KBM-7 (cell line): ENCODE results near the gene CCND3.

Experiments
- DNase-seq: peaks from one replicate; pipeline ENCODE4 v3.0.0-alpha.2; 2015
- in situ Hi-C: fragments of 300-500 bp; cut with MboI; formaldehyde crosslinking; loops from 2 replicates; pipeline ENCODE4 v1.14.3; 2020; ENCODE audit warnings: low sequenced_read_pairs, low pct_unique_long_range_greater_than_20kb, mixed read lengths

The CCND3 gene

DNA sequence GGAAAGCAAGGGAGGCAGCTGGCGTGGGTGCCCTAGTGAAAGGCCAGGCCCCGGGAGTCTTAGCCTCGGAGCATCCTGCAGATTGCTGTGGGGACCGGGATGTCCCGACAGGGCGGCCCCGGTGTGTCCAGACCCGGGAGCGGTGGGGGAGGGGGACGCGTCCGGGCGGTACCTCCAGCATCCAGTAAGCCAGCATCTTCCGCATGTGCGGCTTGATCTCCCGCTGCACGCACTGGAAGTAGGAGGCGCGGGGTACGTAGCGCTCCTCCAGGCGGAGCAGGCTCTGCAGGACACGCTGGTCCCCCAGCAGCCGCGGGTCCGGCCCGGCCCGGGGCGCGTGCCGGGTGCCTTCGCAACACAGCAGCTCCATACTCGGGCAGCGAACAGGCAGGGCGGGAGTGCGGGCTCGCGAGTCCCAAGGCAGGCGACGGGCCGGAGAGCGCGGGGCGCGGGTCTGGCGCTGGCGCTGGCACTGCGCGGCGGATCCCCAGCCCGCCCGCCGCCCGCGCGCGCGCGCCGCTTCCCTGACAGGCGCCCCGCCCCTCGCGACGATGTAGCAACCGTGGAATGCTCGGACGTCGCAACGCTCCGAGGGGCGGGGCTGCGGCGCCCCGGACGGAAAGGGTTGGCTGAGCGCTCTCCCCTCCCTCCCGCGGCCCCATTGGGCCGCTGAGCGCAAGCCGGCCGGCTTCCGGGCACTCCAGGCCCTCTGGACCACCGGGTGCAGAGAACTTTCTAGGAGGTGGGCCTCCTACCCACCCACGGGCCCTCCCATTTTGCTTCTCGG is at the start of gene CCND3:
Gene CCND3, minus strand, starts transcription at position 529 of the 787 bp plus-strand sequence. Its CDS starts 159 bp downstream, at position 370.
- in situ Hi-C loops, result loop anchor here (25.0 kb wide), 1 partner anchor 96 kb away; no protein-coding TSS in a partner anchor
- peak; percentile 84 for DNase-seq

DNA sequence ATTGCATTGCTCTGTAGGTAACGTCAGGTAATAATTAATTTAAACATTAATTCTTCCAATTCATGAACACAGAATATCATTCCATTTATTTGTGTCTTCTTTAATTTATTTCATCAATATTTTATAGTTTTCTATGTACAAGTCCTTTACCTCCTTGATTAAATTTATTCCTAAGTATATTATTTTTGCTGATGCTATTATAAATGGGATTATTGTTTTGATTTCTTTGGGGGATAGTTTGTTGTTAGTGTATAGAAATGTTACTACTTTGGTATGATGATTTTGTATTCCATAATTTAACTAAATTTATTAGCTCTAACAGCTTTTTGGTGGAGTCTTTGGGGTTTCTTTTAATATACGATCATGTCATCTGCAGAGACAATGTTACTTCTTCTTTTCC is 44.7 kb upstream of the CCND3 start:
- DNase-seq, result no peak
- in situ Hi-C loops, result no loop called here

DNA sequence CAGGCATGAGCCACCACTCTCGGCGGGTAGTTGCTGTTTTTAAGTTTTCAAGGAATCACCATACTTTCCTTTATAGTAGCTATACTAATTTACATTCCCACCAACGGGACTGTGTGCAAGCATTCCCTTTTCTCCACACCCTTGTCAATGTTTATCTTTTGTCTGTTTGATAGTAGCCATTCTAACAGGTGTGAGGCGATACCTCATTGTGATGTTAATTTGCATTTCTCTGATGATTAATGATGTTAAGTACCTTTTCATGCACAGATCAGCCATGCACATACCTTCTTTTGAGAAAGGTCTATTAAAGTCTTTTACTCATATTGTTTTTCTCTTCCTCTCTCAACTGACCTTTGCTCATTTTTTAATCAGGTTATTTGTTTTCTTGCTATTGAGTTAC is 43.0 kb upstream of the CCND3 start:
- in situ Hi-C loops, result no loop called here
- DNase-seq, result no peak

DNA sequence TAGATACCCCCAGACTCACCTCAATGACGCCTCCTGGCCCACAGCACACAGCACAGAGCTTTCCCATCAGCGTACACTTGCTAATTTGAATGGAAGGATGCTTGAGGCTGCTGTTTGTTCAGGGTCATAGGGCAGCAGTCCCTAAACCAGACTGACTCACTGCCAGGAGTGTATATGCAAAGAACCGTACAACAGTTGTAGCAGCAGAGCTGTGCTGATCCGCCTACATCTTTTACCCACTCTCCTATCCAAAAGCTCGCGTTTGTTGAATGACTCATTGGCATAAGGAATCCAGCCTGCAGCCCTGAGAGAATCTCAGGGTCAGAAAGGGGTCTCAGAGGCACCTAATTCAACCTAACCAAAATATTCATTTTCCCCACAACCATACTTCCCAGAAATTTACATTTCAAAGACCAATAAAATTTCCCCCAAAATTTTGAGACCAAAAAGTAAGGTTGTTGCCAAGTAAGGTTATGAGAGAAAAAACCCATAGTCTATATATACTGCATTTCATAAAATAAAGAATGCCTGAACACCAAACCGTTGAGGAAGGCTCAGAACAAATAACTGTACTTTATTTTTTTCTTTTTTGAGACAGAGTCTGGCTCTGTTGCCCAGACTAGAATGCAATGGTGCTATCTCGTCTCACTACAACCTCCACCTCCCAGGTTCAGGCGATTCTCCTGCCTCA is 35.3 kb upstream of the CCND3 start:
- DNase-seq, result no peak
- in situ Hi-C loops, result no loop called here

DNA sequence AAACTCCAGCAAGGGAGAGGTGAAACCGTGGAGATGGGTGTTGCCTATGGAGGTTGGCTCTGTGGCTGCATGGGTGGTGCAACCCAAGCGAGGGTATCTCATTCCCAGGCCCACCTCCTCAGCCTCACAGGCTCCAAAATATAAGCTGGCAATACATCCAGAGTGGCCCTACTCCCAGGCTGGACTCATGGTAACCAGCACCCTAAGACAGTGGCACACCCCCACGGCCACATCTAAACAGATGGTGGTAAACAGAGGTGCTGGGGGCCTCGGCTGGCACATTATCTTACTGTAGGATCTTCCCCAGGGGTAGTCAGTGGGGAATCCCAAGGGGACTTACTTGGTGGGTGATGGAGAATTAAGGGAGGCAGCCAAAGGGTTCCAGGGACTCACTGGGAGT is 33.7 kb upstream of the CCND3 start:
- no peak for DNase-seq
- in situ Hi-C loops, result no loop called here

DNA sequence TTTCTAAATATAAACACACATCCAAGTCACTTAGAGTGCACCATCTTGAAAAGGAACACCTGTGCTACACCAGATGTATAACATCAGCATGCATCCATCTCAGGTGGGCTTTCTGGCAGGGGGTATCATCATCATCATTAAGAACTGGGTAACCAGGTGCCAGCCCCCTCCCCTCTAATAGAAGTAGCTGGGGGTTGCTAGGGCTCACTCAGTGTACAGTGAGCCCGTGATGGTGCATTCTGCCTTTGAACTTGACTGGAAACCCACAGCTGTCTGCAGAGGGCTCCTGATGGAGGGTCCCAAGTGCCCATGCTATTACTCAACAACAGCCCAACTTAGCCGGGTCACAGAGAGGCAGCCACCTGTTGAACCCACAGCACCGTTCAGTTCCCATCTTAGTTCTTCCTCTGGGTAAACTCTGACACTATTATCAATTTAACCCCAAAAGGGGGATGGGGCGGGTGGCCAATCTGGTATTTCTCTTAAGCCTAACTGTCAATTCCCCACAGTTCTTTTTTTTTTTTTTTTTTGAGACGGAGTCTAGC is 32.7 kb upstream of the CCND3 start:
- no peak for DNase-seq
- in situ Hi-C loops, result no loop called here

DNA sequence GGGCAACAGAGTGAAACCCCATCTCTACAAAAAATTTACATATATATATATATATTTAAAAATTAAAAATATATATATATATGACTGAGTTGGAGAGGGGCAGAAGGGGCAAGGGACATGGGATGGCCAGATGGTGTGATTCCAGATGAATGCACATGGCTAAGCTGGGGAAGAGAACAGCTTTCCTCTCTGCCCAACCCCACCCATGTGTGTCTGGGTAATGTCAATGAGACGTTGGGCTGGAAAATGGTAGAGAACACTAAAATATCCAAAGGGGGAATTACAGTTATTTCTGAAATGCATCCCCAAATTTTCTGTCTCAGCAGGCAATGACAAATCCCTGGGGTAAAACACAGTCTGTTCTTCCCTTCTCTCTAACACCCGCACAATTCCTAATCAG is 31.2 kb upstream of the CCND3 start:
- in situ Hi-C loops, result no loop called here
- DNase-seq, result no peak

DNA sequence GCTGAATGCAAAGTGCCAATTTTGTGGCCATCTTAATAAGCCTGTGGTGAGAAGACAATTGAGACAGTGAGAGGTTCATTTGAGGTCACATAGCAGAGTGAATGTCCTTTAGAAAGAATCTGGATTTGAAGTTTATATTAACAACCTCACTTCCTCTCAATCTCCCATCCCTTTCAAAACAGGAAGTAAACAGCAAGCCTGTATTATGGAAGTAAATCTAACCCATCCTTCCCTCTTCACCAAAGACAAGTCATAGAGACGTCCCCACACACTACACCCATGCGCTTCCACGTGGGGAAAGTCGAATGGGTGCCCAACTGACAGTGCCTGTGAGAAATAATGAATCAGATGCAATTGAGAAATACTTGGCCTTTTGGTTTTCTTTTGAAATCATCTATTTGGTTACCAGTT is 28.8 kb upstream of the CCND3 start:
- DNase-seq, result peak; percentile 68
- in situ Hi-C loops, result no loop called here

DNA sequence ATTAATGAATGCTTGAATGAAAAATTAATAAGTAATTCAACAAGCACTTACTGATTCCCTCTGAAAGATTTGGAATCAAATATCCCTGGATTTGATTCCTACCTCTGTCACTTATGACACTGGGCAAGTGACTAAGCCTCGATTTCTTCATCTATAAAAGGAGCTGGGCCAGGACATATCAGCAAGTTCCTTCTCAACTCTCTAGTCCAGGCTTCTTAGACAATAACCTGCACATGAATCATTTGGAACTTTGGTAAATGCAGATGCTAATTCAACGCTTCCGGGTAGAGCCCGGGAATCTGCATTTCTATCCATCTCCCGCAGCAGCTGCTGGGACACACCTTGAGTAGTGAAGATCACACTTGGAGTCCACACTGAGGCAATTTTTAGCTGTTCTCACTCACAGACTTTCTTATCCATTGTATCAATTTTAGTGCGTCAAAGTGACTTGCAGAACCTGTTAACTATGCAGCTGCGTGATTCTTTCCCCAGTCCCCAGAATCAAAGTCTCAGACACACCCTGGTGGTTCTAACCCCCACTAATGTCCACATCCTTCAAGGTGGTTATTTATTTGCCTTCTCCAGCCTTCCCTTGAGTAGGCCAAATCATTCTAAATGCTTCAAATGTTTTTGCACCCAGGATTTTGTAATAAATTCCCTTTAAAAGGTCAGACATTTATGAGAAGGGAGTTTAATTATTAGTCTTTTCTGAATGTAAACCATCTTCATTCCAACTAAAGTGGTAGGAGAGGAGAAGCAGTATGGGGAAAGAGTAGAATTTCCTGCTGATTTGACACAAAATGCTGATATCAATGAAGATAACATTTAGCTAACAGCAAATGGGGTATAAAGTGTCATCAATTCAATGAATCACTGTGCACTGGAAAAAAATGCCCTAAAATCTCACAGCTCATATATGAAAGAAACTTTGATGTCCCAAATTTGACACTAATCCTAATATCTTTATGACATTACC is 26.0 kb upstream of the CCND3 start:
- no peak for DNase-seq
- in situ Hi-C loops, result no loop called here

DNA sequence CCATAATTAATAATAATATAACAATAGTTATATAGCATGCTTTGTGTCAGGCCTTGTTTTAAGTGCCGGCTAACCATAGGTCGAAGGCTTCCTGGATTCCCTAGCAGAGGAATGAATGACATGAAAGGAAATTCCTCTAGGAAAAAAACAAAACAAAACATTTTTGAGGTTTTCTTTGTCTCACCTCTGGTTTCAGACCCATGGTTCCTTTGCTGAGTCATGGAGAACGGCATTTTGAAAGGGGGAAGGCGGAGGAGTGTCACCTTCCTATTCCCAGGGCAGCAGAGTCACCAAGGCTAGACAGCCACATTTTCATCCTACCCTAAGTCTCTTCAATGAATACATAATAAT is 25.3 kb upstream of the CCND3 start:
- in situ Hi-C loops, result no loop called here
- peak; percentile 25 for DNase-seq

DNA sequence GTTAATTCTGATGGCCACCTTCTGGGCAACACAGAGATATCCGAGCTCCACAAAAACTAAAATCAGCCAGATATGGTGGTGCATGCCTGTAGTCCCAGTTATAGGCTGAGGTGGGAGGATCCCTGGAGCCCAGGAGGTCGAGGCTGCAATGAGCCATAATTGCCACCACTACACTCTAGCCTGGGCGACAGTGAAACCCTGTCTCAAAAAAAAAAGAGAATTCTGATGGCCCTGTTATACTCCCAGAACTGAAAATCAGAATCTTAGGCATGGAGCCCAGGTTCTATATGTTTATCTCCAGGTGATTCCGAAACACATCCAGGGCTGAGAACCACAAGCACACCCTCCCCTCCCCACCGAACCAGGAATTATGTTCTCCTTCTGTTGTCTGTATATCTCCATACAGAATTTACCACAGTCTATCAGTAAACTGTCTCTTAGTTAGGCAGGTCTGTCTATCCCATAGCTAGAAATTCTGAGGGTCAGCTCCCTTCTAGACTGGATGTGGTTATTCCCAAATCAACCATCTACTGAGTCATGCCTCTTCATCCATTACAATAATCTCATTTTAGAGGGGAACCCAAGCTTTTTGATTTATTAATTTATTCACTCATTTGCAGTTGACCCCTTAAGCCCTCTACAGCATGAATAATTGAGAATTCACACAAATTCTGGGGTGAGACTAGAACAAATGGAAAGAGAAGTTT is 24.8 kb upstream of the CCND3 start:
- in situ Hi-C loops, result no loop called here
- DNase-seq, result no peak

DNA sequence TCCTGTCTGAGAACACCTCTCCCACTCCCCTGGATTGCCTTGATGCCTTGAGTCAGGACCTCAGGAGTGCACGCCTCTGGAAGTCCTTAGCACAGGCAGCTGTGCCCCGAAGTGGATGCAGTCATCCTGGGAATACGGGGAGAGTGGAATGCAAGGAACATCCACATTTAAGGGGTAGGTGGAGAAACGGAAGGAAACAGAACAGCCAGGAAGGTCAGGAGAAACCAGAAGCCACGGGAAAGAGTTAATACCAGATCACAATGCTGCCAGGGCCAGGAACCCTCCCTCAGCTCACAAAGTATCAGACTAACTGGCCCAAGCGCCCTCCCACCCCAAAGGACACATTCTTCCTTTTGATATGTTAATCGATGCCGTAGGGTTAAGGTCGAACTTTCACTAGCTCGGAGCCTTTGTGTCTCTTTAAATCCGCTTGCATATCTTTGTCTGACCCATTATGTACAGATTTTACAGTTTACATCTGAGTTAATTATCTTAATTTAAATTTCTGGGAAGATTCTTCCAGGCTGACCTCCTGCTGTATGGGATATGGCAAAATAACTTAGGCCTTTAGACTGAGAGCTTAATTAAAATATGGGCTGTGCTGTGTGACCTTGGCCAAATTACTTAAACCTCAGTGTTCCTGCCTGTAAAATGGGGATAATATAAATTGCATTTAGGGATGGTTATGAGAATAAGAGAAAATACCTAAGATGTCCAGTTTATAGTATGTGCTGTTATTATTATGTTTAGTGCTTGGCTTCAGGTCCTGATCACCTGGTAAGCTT is 24.0 kb upstream of the CCND3 start:
- no peak for DNase-seq
- in situ Hi-C loops, result no loop called here

DNA sequence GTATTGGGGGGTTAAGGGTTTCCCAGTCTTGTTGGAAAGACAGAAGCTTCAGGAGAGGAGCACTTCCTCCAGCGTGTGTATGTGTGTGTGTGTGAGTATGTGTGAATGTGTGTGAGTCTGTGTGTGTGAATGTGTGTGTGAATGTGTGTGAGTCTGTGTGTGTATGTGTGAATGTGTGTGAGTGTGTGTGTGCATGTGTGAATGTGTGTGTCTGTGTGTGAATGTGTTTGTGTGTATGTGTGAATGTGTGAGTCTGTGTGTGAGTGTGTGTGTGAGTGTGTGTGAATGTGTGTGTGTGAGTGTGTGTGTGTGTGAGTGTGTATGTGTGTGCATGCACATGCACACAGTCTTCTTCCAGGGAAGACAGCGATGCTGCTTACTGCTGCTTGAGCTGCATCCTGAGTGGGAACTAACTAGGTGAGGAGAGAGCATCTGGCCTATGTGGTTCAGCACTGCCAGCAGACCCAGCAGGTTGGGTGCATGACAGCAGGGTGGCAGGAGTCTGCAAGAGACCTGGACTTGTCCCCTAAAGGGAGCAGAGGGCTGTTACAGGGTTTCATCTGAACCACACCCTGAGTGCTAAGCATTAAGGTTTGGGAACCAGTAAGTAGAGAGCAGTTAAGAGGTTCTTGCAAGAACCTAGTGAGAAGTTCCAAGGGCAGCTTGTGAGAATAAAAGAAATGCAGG is 22.7 kb upstream of the CCND3 start:
- DNase-seq, result no peak
- in situ Hi-C loops, result no loop called here

DNA sequence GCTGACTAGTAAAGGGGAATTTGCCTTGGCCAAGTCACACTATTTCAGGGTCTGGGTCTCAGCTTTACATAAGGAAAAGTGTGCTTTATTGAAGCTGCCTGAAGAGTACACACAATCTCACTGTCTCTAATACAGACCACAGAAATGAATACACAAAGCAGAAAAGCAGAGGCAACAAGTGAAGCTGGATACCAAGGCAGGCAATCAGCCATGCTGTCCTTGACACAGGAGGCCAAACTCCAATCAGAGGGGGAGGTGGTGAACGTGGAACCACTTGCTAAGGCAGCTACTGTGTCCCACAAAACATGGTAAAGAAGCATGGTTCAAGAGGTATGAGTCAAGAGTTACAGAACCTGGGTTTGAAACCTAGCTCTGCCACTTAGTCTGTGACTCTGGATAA is 21.8 kb upstream of the CCND3 start:
- in situ Hi-C loops, result no loop called here
- DNase-seq, result no peak

DNA sequence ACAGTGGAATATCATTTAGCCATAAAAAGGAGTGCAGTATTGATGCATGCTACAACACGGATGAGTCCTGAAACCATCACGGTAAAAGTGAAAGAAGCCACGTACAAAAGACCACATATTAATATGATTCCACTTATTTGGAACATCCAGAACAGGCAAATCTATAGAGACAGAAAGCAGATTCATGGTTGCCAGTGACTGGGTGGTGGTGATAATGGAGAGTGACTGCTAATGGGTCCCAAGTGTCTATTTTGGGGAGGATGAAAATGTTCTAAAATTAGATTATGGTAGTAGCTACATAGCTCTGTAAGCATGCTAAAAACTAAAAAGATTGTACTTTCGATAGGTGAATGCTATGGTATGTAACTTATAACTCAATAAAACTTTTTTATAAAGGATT is 18.4 kb upstream of the CCND3 start:
- in situ Hi-C loops, result no loop called here

DNA sequence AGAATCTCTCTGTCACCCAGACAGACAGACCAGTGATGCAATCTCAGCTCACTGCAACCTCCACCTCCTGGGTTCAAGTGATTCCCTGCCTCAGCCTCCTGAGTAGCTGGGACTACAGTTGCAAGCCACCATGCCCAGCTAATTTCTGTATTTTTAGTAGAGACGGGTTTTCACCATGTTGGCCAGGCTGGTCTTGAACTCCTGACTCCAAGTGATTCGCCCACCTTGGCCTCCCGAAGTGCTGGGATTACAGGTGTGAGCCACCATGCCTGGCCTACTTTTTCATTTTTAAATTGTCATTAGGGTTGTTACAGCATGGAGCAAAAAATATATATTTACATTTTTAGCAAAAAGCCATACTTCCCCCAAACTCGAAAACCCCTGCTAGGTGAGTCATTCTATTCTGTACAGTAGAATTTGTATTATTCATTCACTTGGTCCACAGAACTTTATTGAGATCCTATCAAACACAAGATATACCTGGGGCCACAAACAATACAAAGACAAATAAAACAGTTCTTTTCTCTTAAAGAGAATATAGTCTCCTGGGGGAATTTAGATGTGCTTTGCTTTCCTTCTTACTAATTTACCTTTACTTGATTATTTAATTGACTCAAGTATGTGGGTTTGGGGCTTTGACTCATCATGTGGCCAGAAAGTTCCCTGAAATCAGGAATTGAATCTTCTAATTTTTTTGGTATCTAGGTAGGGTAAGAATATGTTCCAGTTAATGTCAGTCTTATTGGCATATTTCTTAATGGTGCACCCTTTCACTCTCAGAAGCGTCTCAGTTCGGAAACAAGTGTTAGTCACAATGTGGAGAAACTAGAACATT is 16.6 kb upstream of the CCND3 start:
- in situ Hi-C loops, result no loop called here
- DNase-seq, result no peak

More for the DNA sequence above, 18.4 kb upstream of the CCND3 start:
- DNase-seq, result no peak

DNA sequence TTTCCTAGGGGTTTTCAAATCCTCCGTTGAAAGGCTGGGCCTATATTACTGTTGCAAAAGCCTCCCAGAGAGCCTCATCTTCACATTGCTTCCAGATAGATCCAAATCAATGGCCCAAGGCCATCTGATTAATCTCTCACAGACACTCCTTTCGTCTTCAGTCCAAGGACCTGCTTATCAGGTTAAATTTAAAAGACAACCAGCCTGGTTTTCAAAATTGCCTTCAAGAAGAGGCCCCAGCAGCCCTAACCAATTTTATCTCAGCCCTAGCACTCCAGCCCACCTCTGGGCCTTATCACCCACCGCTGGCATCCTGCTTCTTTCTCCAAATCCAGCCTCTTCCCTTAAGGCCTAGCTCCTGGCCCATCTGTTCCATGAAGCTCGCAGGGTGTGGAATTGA is 15.5 kb upstream of the CCND3 start:
- no peak for DNase-seq
- in situ Hi-C loops, result no loop called here
